Measurements from ENCODE around the gene GMPS. TPM values are rescaled to one million over a fixed set of nuclear protein-coding genes. Genes with fewer than 3 reads are reported as not detected.

The GMPS gene
- total and polyA plus RNA-seq, 2 donors (not counting 3 experiments of a cell fraction or from before 2014, with no cell fraction given): 18.7 to 67.5 TPM

DNA sequence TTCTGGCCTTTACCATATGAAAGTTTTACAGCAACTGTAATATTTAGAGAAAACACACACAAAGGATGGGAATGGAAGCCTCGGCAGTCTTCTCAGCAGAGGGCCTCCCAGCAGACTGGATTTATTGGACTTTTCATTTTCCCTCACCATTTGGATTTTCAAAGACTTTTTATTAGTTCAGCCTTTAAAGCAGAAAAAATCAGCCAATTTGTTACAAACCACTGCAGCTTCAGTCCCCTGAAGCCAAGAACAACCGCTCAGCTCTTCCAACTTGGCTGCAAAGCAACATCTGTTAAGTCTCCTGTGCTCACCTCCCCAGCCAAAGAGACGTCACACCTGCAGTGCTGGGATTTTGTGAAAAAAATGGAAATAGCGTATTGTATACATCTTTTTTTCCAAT is 120.8 kb downstream of the GMPS start:
- DNase-seq (ENCODE audit: low read depth, low spot score): no peak
- POLR2A ChIA-PET: no interaction called here

DNA sequence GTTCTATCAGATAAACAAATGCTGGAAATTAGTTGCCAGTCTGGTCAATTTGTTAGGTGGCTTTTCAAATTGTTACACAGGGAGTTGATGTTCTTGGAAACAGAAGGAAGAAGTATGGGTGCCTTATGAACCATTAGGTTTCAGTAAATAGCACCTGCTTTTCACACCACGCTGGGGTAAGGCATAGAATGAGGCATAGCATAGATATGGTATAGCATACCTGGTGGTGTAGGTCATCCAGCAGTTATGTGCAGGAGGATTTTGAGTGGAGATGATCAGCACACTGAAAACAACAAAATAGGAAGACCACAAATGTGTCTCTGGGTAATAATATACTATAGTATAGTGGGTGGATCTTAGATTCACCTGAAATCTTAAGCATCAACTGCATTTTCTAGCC is 121.4 kb downstream of the GMPS start:
- intact Hi-C loops (cut with micrococcal nuclease) (no loop called here), dilution Hi-C loops (cut with MboI; ENCODE audit: extremely low pct_ligation_motif_present, low sequenced_read_pairs) (no loop called here)
- DNase-seq (ENCODE audit: low read depth, low spot score) (no peak), FAIRE-seq (no peak)
- no TSS peak for BruUV-seq (replicated peaks)
- Histone ChIP-seq H3K9me3 (replicated peaks; ENCODE audit: control insufficient read depth, insufficient read depth, low read length) (no peaks in the 10 kb centered on the region), H3K4me1 (ENCODE audit: control insufficient read depth, extremely low read depth, insufficient read depth, low read length) (no peaks in the 10 kb centered on the region), H3K9me1 (replicated peaks; ENCODE audit: control insufficient read depth, extremely low read depth, insufficient read depth, low read length) (no peaks in the 10 kb centered on the region), H3K27me3 (ENCODE audit: control insufficient read depth in 2 of 2, insufficient read depth in 2 of 2, low read length in 2 of 2) (peaks cover 0 to 2% of the 10 kb centered on the region in 2 experiments), H3K4me2 (ENCODE audit: insufficient read depth, low read length) (no peak overlapping the region), H3K79me2 (ENCODE audit: control insufficient read depth, insufficient read depth, low read length) (no peaks in the 10 kb centered on the region), H3K9ac (replicated peaks; ENCODE audit: extremely low read depth, insufficient read depth, low read length) (no peak overlapping the region), H3K4me3 (replicated peaks in 1 of 3; ENCODE audit: insufficient read depth in 1 of 3, low read depth in 1 of 3, low read length in 3 of 3) (no peak overlapping the region), H3K27ac (ENCODE audit: insufficient read depth, low read depth, low read length) (no peak overlapping the region), H4K20me1 (replicated peaks; ENCODE audit: control insufficient read depth, extremely low read depth, insufficient read depth, low read length) (no peaks in the 10 kb centered on the region), H3K36me3 (ENCODE audit: control insufficient read depth in 2 of 2, extremely low read depth in 1 of 2, insufficient read depth in 2 of 2, low read length in 2 of 2) (no peaks in the 10 kb centered on the region), H2AFZ (ENCODE audit: low read depth, low read length) (no peak overlapping the region)
- POLR2A ChIA-PET: no interaction called here
- CTCF ChIA-PET: no interaction called here
- TF ChIP-seq FOS (IDR thresholded peaks at IDR 0.05; ENCODE audit: borderline replicate concordance, insufficient read depth, low read length): no peak
- no peak for TF ChIP-seq POLR2AphosphoS5 (IDR thresholded peaks at IDR 0.05; ENCODE audit: insufficient read depth, low read depth, low read length)
- TF ChIP-seq POLR2A (IDR thresholded peaks at IDR 0.05; ENCODE audit: low read depth, low read length): no peak
- no peak for TF ChIP-seq MYC (IDR thresholded peaks at IDR 0.05; ENCODE audit: low read depth, low read length)

More for the DNA sequence above, 120.8 kb downstream of the GMPS start:
- no peak for TF ChIP-seq GATA2 (IDR thresholded peaks at IDR 0.05; ENCODE audit: insufficient read depth, insufficient read length, low read depth, low read length)
- no peak for TF ChIP-seq POLR2A (IDR thresholded peaks at IDR 0.05; ENCODE audit: low read depth, low read length)
- no peak for TF ChIP-seq POLR2AphosphoS5 (IDR thresholded peaks at IDR 0.05; ENCODE audit: insufficient read depth, low read depth, low read length)
- TF ChIP-seq EZH2 (IDR thresholded peaks at IDR 0.05; ENCODE audit: borderline replicate concordance, low read depth, low read length, severe bottlenecking): no peak
- TF ChIP-seq, protein P1, sequence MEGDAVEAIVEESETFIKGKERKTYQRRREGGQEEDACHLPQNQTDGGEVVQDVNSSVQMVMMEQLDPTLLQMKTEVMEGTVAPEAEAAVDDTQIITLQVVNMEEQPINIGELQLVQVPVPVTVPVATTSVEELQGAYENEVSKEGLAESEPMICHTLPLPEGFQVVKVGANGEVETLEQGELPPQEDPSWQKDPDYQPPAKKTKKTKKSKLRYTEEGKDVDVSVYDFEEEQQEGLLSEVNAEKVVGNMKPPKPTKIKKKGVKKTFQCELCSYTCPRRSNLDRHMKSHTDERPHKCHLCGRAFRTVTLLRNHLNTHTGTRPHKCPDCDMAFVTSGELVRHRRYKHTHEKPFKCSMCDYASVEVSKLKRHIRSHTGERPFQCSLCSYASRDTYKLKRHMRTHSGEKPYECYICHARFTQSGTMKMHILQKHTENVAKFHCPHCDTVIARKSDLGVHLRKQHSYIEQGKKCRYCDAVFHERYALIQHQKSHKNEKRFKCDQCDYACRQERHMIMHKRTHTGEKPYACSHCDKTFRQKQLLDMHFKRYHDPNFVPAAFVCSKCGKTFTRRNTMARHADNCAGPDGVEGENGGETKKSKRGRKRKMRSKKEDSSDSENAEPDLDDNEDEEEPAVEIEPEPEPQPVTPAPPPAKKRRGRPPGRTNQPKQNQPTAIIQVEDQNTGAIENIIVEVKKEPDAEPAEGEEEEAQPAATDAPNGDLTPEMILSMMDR (IDR thresholded peaks at IDR 0.05; ENCODE audit: extremely low read depth in 1 of 2, insufficient read depth in 1 of 2, low read depth in 1 of 2, low read length in 2 of 2): no peak
- Histone ChIP-seq H3K9me3 (replicated peaks; ENCODE audit: control insufficient read depth, insufficient read depth, low read length) (no peaks in the 10 kb centered on the region), H3K4me2 (ENCODE audit: insufficient read depth, low read length) (no peak overlapping the region), H3K27ac (ENCODE audit: insufficient read depth, low read depth, low read length) (no peak overlapping the region), H2AFZ (ENCODE audit: low read depth, low read length) (no peak overlapping the region), H3K36me3 (ENCODE audit: control insufficient read depth in 2 of 2, extremely low read depth in 1 of 2, insufficient read depth in 2 of 2, low read length in 2 of 2) (no peaks in the 10 kb centered on the region), H3K4me3 (replicated peaks in 1 of 3; ENCODE audit: insufficient read depth in 1 of 3, low read depth in 1 of 3, low read length in 3 of 3) (no peak overlapping the region), H3K4me1 (ENCODE audit: control insufficient read depth, extremely low read depth, insufficient read depth, low read length) (no peaks in the 10 kb centered on the region), H3K9ac (replicated peaks; ENCODE audit: extremely low read depth, insufficient read depth, low read length) (no peak overlapping the region), H3K9me1 (replicated peaks; ENCODE audit: control insufficient read depth, extremely low read depth, insufficient read depth, low read length) (no peaks in the 10 kb centered on the region), H3K27me3 (ENCODE audit: control insufficient read depth in 2 of 2, insufficient read depth in 2 of 2, low read length in 2 of 2) (peaks cover 0 to 2% of the 10 kb centered on the region in 2 experiments), H3K79me2 (ENCODE audit: control insufficient read depth, insufficient read depth, low read length) (no peaks in the 10 kb centered on the region), H4K20me1 (replicated peaks; ENCODE audit: control insufficient read depth, extremely low read depth, insufficient read depth, low read length) (no peaks in the 10 kb centered on the region)
- FAIRE-seq: no peak
- dilution Hi-C loops (cut with MboI; ENCODE audit: extremely low pct_ligation_motif_present, low sequenced_read_pairs) (no loop called here), intact Hi-C loops (cut with micrococcal nuclease) (no loop called here)
- CTCF ChIA-PET: no interaction called here
- no TSS peak for BruUV-seq (replicated peaks)

Other genes starting within 250 kb of the GMPS start
- not detected in 2 replicates for gene PLCH1, start 125.6 kb upstream of the GMPS start, total RNA-seq
- 0.03 TPM in 1 of 2 replicates, not detected in the other for gene PLCH1, start 125.6 kb upstream of the GMPS start, polyA plus RNA-seq
- gene C3orf33, start 64.4 kb upstream of the GMPS start, total RNA-seq: 0.74 and 1.7 TPM in 2 replicates
- gene C3orf33, start 64.4 kb upstream of the GMPS start, polyA plus RNA-seq: 2.3 and 2.4 TPM in 2 replicates
- 30.1 and 30.3 TPM in 2 replicates for gene SLC33A1, start 16.2 kb upstream of the GMPS start, total RNA-seq
- gene SLC33A1, start 16.2 kb upstream of the GMPS start, polyA plus RNA-seq: 28.4 and 28.9 TPM in 2 replicates
- gene KCNAB1, start 249.9 kb downstream of the GMPS start, total RNA-seq: 11.7 TPM in 1 of 2 replicates, not detected in the other
- 0.05 and 0.21 TPM in 2 replicates for gene KCNAB1, start 249.9 kb downstream of the GMPS start, polyA plus RNA-seq